Endothelial cell (in vitro differentiated cells): ENCODE measurements around the gene SPINK6. TPM values are rescaled to one million over a fixed set of nuclear protein-coding genes. Genes with fewer than 3 reads are reported as not detected.

Source experiments
- DNase-seq: peaks from one replicate; pipeline ENCODE4 v3.0.0; 2021; ENCODE audit warnings: low spot score
- H3K27ac Mint-ChIP-seq: one replicate; pipeline ENCODE4 v1.8.0; 2021; ENCODE audit warnings: mixed read lengths, inconsistent platforms; ENCODE audit not compliant: unreplicated experiment
- H3K27me3 Mint-ChIP-seq: one replicate; pipeline ENCODE4 v1.8.0; 2021; ENCODE audit warnings: mild to moderate bottlenecking, moderate library complexity, mixed read lengths, inconsistent platforms; ENCODE audit not compliant: unreplicated experiment
- H3K36me3 Mint-ChIP-seq: one replicate; pipeline ENCODE4 v1.8.0; 2021; ENCODE audit warnings: mild to moderate bottlenecking, low read depth, mixed read lengths, inconsistent platforms; ENCODE audit not compliant: unreplicated experiment
- H3K4me1 Mint-ChIP-seq: one replicate; pipeline ENCODE4 v1.8.0; 2021; ENCODE audit warnings: mild to moderate bottlenecking, mixed read lengths, inconsistent platforms; ENCODE audit not compliant: unreplicated experiment
- H3K4me3 Mint-ChIP-seq: one replicate; pipeline ENCODE4 v1.8.0; 2021; ENCODE audit warnings: mild to moderate bottlenecking, mixed read lengths, inconsistent platforms; ENCODE audit not compliant: unreplicated experiment
- H3K9me3 Mint-ChIP-seq: one replicate; pipeline ENCODE4 v1.8.0; 2021; ENCODE audit warnings: mixed read lengths, inconsistent platforms; ENCODE audit not compliant: unreplicated experiment
- CTCF ChIP-seq: fragments of 200-600 bp; sonication (generic); IDR thresholded peaks from one replicate; pipeline ENCODE4 v1.5.0; 2021; ENCODE audit warnings: antibody characterized with exemption; ENCODE audit not compliant: unreplicated experiment
- total RNA-seq: library from RNA; stranded (reverse); fragmentation: NEBNext Ultra II Directional; extraction: Animal tissue kit (Norgen Biotek cat#: 25700); gene quantifications from one replicate; pipeline ENCODE4 v1.2.1, GENCODE V29; 2021; ENCODE audit not compliant: unreplicated experiment

SPINK6 gene
- total RNA-seq, 1 donor from 2014 or later = not detected

- Mint-ChIP-seq H3K4me3 (no peak overlapping the region), H3K36me3 (no peaks in the 10 kb centered on the region), H3K9me3 (no peaks in the 10 kb centered on the region), H3K27ac (no peak overlapping the region), H3K27me3 (no peaks in the 10 kb centered on the region), H3K4me1 (no peaks in the 10 kb centered on the region)
- no peak for TF ChIP-seq CTCF
- no peak for DNase-seq
Measured at GRCh38 chr5:148221508-148221907, 18.7 kb downstream of the SPINK6 start.

- TF ChIP-seq CTCF = no peak
- DNase-seq = no peak
- Mint-ChIP-seq H3K4me3 (no peak overlapping the region), H3K27ac (no peak overlapping the region), H3K27me3 (no peaks in the 10 kb centered on the region), H3K9me3 (no peaks in the 10 kb centered on the region), H3K36me3 (no peaks in the 10 kb centered on the region), H3K4me1 (no peaks in the 10 kb centered on the region)
Measured at GRCh38 chr5:148224117-148224742, 21.4 kb downstream of the SPINK6 start.

- no peak overlapping the region for H3K27ac Mint-ChIP-seq
- no peaks in the 10 kb centered on the region for H3K9me3 Mint-ChIP-seq
- no peak for TF ChIP-seq CTCF
Measured at GRCh38 chr5:148228392-148228984, 25.6 kb downstream of the SPINK6 start.

GRCh38 chr5:148229840-148230239 lies 27.0 kb downstream of the SPINK6 start:
- TF ChIP-seq CTCF = no peak
- Mint-ChIP-seq H3K4me1 (no peaks in the 10 kb centered on the region), H3K4me3 (no peak overlapping the region), H3K9me3 (no peaks in the 10 kb centered on the region), H3K27me3 (no peaks in the 10 kb centered on the region), H3K36me3 (no peaks in the 10 kb centered on the region), H3K27ac (no peak overlapping the region)
- DNase-seq = no peak

More at GRCh38 chr5:148228392-148228984, 25.6 kb downstream of the SPINK6 start:
- no peaks in the 10 kb centered on the region for H3K4me1 Mint-ChIP-seq
- no peaks in the 10 kb centered on the region for H3K36me3 Mint-ChIP-seq
- DNase-seq = no peak
- no peaks in the 10 kb centered on the region for H3K27me3 Mint-ChIP-seq
- no peak overlapping the region for H3K4me3 Mint-ChIP-seq

GRCh38 chr5:148230240-148230639 lies 27.4 kb downstream of the SPINK6 start:
- no peak overlapping the region for H3K4me3 Mint-ChIP-seq
- H3K9me3 Mint-ChIP-seq = no peaks in the 10 kb centered on the region
- H3K36me3 Mint-ChIP-seq = no peaks in the 10 kb centered on the region
- TF ChIP-seq CTCF = no peak
- DNase-seq = no peak
- H3K27ac Mint-ChIP-seq = peak overlapping the region; percentile 17
- H3K4me1 Mint-ChIP-seq = no peaks in the 10 kb centered on the region
- no peaks in the 10 kb centered on the region for H3K27me3 Mint-ChIP-seq
